CD4-positive, alpha-beta T cell treated with Interleukin-17A for 1 hour (primary cell): ENCODE measurements around the gene WDR7.
A peak's percentile ranks its signal among the peaks of the same experiment; 100 is the strongest.

Experiments used
- DNase-seq: peaks from one replicate; pipeline ENCODE4 v3.0.0-alpha.2; 2020

Gene WDR7

GRCh38 chr18:57052759-57053158 is 401.6 kb downstream of the WDR7 start:
- no peak for DNase-seq

DNA sequence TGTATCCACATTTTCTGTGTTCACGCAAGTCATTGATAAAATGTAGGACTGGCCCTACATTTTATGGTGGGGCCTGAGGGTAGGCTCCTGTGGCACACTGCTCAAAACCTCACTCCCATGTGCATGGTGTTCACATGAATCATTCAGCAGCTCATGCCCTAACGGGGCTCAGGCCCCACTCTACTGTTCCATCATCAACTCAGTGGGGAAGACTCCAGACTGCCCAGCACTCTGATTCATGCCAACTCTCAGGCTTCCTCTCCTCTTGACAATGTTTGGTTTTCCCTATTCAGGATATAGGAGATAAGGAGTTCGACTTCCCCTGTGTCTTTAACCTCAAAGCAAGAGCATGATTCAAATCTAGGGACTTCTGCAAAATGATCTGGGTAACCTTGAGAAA is 403.7 kb downstream of the WDR7 start:
- no peak for DNase-seq

GRCh38 chr18:57057890-57058289 is 406.7 kb downstream of the WDR7 start:
- DNase-seq: no peak

GRCh38 chr18:57058734-57059133 is 407.6 kb downstream of the WDR7 start:
- no peak for DNase-seq

- no peak for DNase-seq
Measured at GRCh38 chr18:57059366-57059765, 408.2 kb downstream of the WDR7 start.

DNA sequence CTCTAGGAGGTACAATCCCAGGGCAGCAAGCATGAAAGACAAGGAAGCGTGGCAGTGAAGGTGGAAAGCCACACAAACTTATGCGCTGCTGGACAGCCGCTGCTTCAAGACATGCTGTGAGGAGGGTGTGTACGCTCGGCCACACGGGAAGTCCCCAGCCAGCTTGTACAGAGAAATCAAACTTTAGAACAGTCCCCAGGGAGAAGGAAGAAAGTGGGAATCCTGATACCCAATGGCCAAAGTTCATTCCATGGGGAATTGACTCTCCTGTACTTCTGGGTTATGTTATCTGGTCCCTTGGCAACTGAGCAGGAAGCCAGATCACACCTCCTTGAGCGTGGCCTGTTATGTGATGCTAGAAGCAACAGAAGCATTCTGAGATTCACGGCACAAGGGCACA is 409.7 kb downstream of the WDR7 start:
- no peak for DNase-seq

DNA sequence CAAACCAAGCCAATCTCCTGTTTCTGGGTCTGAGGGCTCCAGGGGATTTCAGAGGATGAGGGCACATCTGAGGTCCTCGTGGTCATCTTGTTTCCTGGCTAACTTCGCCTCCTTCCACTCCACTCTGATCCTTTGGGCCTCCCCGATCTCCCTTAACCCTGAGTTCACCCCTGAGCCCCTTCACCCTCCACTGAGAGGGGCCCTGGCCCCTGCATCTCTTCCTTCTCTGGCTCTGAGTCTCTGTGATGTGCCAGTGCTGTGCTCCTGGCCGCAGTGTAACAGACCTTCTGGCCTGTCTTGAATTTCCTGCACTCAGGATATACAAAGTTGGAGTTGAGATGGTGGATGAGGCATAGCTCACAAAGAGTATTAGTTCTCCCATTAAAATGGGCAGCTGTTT is 411.0 kb downstream of the WDR7 start:
- DNase-seq: no peak

GRCh38 chr18:57062844-57063243 is 411.7 kb downstream of the WDR7 start:
- no peak for DNase-seq

- no peak for DNase-seq
Measured at GRCh38 chr18:57063601-57064103, 412.5 kb downstream of the WDR7 start.

- DNase-seq: no peak
Measured at GRCh38 chr18:57073501-57074187, 422.5 kb downstream of the WDR7 start.

DNA sequence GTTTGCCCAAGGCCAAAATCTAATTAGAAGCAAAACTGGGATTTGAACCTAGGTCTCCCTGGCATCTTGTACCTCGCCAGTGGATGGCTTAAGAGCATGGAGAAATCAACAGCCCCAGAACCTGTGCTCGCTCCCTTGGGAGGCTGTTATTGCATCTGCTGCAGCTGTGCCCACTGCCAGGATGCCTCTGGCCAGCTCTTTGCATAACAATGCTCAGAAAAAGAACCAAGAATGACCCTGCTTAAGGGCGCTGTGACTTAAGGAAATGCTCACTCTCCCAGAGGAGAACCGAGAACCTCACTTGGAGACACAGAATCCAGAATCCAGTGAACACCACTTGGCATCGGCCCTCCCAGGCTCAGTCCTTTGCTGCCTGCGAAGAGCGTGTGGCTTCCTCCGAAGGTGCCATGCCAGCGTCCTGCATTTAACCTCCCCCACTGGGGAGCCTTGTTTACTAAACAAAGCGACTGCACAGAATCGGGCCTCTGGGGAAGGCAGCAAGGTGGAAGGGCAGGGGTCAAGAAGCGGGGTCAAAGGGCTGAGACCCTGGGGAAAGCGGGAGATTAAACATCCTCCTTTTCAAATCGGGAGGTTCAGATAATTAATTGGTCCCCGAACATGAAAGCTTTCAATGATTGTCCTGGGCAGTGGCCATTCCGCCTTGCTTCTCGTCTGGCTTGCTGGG is 424.7 kb downstream of the WDR7 start:
- no peak for DNase-seq

DNA sequence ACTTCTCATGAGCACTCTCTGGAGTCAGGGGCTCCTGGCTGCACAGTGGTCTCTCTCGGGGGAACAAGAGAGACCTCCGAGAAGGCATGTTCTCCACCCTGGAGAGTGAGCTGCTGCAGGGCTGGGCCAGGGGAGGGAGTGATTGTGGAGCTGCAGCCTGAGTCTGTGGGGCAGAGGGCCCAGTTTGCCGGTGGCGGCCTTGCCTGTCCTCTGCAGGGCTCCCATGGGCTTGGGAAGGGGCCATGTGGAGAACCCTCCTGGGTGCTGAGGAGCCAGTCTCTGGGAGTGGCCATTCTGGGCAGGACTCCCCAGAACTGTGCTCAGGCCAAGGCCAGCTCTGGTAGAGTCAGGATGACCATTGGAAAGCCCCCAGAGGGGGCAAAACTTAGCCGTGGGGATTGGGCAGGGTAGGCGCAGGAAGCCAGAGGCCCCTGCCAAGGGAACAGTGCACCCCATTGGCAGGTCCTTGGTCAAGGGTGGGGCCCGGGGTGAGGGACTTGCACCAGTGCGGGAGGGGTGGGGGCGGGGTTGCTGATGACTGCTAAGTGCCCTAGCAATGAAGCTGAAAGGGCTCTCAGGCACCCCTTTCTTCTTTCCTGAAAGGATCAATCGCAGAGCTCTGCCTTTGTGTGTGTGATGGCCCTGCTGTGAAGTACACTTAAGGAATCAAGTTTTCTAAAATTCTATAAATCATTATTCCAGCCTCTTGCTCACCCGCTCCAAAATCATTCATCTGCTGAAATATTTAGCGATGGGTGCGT is 426.0 kb downstream of the WDR7 start:
- no peak for DNase-seq

GRCh38 chr18:57077786-57078552 is 426.8 kb downstream of the WDR7 start:
- DNase-seq: peak; percentile 26

DNA sequence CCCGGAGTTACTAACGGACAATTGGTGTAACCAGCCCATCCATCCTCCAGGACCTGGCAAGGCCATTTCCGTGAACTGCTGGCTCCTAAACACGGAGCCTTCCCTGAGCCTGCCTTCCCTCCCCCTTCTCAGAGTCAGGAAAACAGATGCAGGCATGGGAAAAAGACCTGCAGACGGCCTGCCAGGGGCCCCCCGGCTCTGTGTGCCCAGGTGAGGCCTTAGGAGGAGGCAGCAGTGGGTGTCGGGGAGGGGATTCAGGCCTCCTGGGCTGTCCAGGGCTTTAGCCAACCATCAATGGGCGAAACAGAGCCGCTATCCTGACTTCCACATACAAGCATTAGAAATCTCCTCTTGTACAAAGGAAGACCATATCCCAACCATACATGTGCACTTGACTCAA is 427.5 kb downstream of the WDR7 start:
- DNase-seq: no peak

GRCh38 chr18:57080479-57080878 is 429.3 kb downstream of the WDR7 start:
- DNase-seq: no peak

- no peak for DNase-seq
Measured at GRCh38 chr18:57081899-57082298, 430.7 kb downstream of the WDR7 start.

DNA sequence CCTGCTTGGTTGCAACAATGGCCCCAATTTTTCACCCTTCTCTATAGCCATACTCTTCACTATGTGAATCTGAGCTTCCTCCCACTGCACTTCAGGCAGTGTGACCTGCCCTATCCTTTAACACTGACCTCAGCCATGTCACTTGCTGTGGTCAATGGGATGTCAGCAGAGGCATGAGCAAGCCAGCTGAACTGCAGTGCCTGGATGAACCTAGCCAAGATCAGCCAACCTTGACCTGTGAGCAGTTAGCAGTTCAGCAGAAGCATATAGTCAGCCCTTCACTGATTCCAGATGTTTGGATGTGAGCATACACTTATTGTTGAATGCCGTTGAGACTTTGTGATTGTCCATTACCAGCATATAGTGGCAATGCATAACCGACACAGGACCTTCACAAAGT is 432.3 kb downstream of the WDR7 start:
- no peak for DNase-seq

DNA sequence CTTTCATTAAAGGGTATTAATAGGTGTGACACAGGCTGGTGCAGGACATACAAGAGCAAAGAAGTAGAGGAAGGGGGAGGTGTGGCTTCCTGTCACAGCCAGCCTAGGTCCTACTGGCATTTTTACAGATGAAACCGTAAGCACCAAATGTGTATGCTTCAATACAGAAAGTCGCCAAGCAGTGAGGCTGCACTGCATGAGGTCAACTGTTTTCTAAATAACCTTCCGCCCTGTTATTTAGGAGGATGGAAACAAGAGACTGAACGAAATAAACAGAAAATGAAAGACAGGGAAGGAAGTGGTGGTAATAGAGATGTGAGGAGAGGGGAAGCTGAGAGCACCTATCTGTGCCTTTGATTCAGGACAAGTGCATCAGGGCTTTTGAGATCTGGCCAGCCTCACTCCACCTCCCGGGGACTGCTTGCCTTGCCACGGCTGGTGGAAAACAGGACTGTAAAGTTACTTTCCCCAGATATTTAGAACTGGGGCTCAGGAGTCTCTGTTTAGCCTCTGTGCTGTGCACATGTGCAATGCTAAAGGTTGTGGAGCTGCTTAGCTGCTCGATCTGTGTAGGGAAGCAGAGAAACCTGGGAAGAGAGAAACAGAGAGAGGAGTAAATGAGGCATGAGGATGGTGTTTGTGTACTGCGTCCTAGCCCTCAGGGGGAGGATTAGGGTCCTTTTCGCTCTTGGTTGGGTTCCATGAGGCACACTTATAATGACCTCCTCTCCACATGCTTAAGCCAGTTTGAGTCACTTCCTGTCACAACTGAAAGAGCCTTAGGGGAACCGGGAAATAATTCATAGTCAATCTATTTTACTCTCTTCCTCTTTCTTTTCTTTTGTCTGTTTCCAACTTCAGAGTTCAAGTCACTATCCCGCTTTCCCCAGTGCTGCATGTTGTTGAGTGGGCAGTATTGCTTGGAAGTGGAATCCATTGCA is 433.4 kb downstream of the WDR7 start:
- peak; percentile 2 for DNase-seq

GRCh38 chr18:57085371-57085770 is 434.2 kb downstream of the WDR7 start:
- DNase-seq: no peak

GRCh38 chr18:57086163-57086562 is 435.0 kb downstream of the WDR7 start:
- no peak for DNase-seq
